H9 (cell line): ENCODE results near the gene LSM2. TPM values are rescaled to one million over a fixed set of nuclear protein-coding genes. Genes with fewer than 3 reads are reported as not detected.
"Not testable (repeated sequence)": the region's sequence is repeated elsewhere in the genome, so short reads cannot be mapped to it uniquely, and the experiment has no call there.

Source experiments
- DNase-seq: peaks from one replicate; pipeline ENCODE4 v3.0.0-alpha.2; 2017
- H2AFZ ChIP-seq: one replicate; pipeline ENCODE4 v1.6.1; 2013; ENCODE audit warnings: mild to moderate bottlenecking, low read length, control low read depth, moderate library complexity
- H2AK5ac ChIP-seq: 2 replicates; pipeline ENCODE4 v1.6.1; 2013; ENCODE audit warnings: low read length, control low read depth, mixed read lengths; ENCODE audit not compliant: insufficient read length
- H2BK120ac ChIP-seq: one replicate; pipeline ENCODE4 v1.6.1; 2013; ENCODE audit warnings: low read depth, mild to moderate bottlenecking, low read length, control low read depth, inconsistent platforms; ENCODE audit not compliant: poor library complexity, severe bottlenecking
- H2BK12ac ChIP-seq: 2 replicates; pipeline ENCODE4 v1.6.1; 2013; ENCODE audit warnings: low read length, control low read depth, mixed read lengths, low read depth; ENCODE audit not compliant: insufficient read length
- H2BK15ac ChIP-seq: 2 replicates; pipeline ENCODE4 v1.6.1; 2013; ENCODE audit warnings: low read depth, low read length, control low read depth
- H2BK20ac ChIP-seq: one replicate; pipeline ENCODE4 v1.6.1; 2013; ENCODE audit warnings: low read depth, mild to moderate bottlenecking, low read length, control low read depth, inconsistent platforms; ENCODE audit not compliant: poor library complexity, severe bottlenecking
- H2BK5ac ChIP-seq: 2 replicates; pipeline ENCODE4 v1.6.1; 2013; ENCODE audit warnings: low read length, control low read depth, mixed read lengths; ENCODE audit not compliant: insufficient read length
- H3K14ac ChIP-seq: 2 replicates; pipeline ENCODE4 v1.6.1; 2013; ENCODE audit warnings: low read length, control low read depth; ENCODE audit not compliant: insufficient read depth
- H3K18ac ChIP-seq: 2 replicates; pipeline ENCODE4 v1.6.1; 2013; ENCODE audit warnings: low read depth, mild to moderate bottlenecking, mixed read lengths, low read length, control low read depth; ENCODE audit not compliant: insufficient read length
- H3K23ac ChIP-seq: 2 replicates; pipeline ENCODE4 v1.6.1; 2013; ENCODE audit warnings: low read length, control low read depth, mixed read lengths, low read depth; ENCODE audit not compliant: insufficient read length
- H3K23me2 ChIP-seq: 2 replicates; pipeline ENCODE4 v1.6.1; 2013; ENCODE audit warnings: low read depth, mild to moderate bottlenecking, mixed read lengths, low read length, control low read depth; ENCODE audit not compliant: insufficient read length, poor library complexity, severe bottlenecking
- H3K27ac ChIP-seq: 2 replicates; pipeline ENCODE4 v1.5.1; 2013; ENCODE audit warnings: low read length, control low read depth, mixed read lengths, low read depth; ENCODE audit not compliant: insufficient read length
- H3K27me3 ChIP-seq: 2 replicates; pipeline ENCODE4 v1.6.1; 2013; ENCODE audit warnings: low read length, control low read depth, inconsistent platforms; ENCODE audit not compliant: insufficient read depth
- H3K4ac ChIP-seq: 2 replicates; pipeline ENCODE4 v1.6.1; 2013; ENCODE audit warnings: low read depth, mild to moderate bottlenecking, control low read depth, inconsistent platforms, low read length, moderate library complexity
- H3K4me1 ChIP-seq: 2 replicates; pipeline ENCODE4 v1.6.1; 2013; ENCODE audit warnings: low read length, control low read depth, inconsistent platforms; ENCODE audit not compliant: insufficient read depth
- H3K4me2 ChIP-seq: 2 replicates; pipeline ENCODE4 v1.6.1; 2013; ENCODE audit warnings: low read length, control low read depth, mixed read lengths; ENCODE audit not compliant: insufficient read length, insufficient read depth
- H3K56ac ChIP-seq: 2 replicates; pipeline ENCODE4 v1.6.1; 2013; ENCODE audit warnings: low read depth, mild to moderate bottlenecking, mixed read lengths, low read length, control low read depth; ENCODE audit not compliant: insufficient read length
- H3K79me1 ChIP-seq: 2 replicates; pipeline ENCODE4 v1.6.1; 2013; ENCODE audit warnings: low read depth, mild to moderate bottlenecking, moderate library complexity, low read length, control low read depth, inconsistent platforms; ENCODE audit not compliant: insufficient read depth, poor library complexity, severe bottlenecking
- H3K79me2 ChIP-seq: 2 replicates; pipeline ENCODE4 v1.6.1; 2013; ENCODE audit warnings: low read length, control low read depth, inconsistent platforms; ENCODE audit not compliant: insufficient read depth
- H3K9ac ChIP-seq: 2 replicates; pipeline ENCODE4 v1.6.1; 2013; ENCODE audit warnings: low read length, control low read depth, mixed read lengths; ENCODE audit not compliant: insufficient read length; ENCODE audit errors: extremely low read depth
- H3K9me3 ChIP-seq: one replicate; pipeline ENCODE4 v1.6.1; 2013; ENCODE audit warnings: low read depth, low read length, inconsistent platforms; ENCODE audit not compliant: control insufficient read depth
- H3T11ph ChIP-seq: one replicate; pipeline ENCODE4 v1.6.1; 2013; ENCODE audit warnings: mild to moderate bottlenecking, low read length, control low read depth, inconsistent platforms
- H4K20me1 ChIP-seq: one replicate; pipeline ENCODE4 v1.6.1; 2013; ENCODE audit not compliant: control insufficient read depth, insufficient read length, insufficient read depth
- H4K5ac ChIP-seq: 2 replicates; pipeline ENCODE4 v1.6.1; 2013; ENCODE audit warnings: low read depth, mild to moderate bottlenecking, mixed read lengths, low read length, control low read depth; ENCODE audit not compliant: insufficient read length
- H4K8ac ChIP-seq: replicated peaks from 2 replicates; pipeline ENCODE4 v1.6.1; 2013; ENCODE audit warnings: low read length, control low read depth, mixed read lengths, low read depth; ENCODE audit not compliant: insufficient read length
- H4K91ac ChIP-seq: 2 replicates; pipeline ENCODE4 v1.6.1; 2013; ENCODE audit warnings: low read depth, mild to moderate bottlenecking, moderate library complexity, mixed read lengths, low read length, control low read depth; ENCODE audit not compliant: insufficient read length
- H3K27ac Mint-ChIP-seq, 3 experiments: 2 replicates in 2 of 3; 3 replicates in 1 of 3; pipeline ENCODE4 v1.8.0; 2020 to 2021; ENCODE audit warnings: mixed read lengths in 3 of 3, mild to moderate bottlenecking in 1 of 3, moderate library complexity in 1 of 3
- H3K27me3 Mint-ChIP-seq: 2 replicates; pipeline ENCODE4 v1.8.0; 2021; ENCODE audit warnings: low read depth, mild to moderate bottlenecking, moderate library complexity, mixed read lengths
- H3K36me3 Mint-ChIP-seq, 3 experiments: 2 replicates in 2 of 3; 3 replicates in 1 of 3; pipeline ENCODE4 v1.8.0; 2020 to 2021; ENCODE audit warnings: low read depth in 3 of 3, mixed read lengths in 3 of 3; ENCODE audit not compliant: insufficient read depth in 1 of 3
- H3K4me1 Mint-ChIP-seq, 2 experiments: 2 replicates each; pipeline ENCODE4 v1.8.0; 2020; ENCODE audit warnings: mixed read lengths in 2 of 2
- H3K4me3 Mint-ChIP-seq, 2 experiments: 2 replicates in 1 of 2; 3 replicates in 1 of 2; pipeline ENCODE4 v1.8.0; 2020 to 2021; ENCODE audit warnings: mild to moderate bottlenecking in 2 of 2, mixed read lengths in 2 of 2, moderate library complexity in 1 of 2
- H3K9me3 Mint-ChIP-seq, 2 experiments: 2 replicates in 1 of 2; 3 replicates in 1 of 2; pipeline ENCODE4 v1.8.0; 2020; ENCODE audit warnings: mild to moderate bottlenecking in 2 of 2, mixed read lengths in 2 of 2, moderate library complexity in 1 of 2
- WGBS: extraction: QIAGEN DNeasy Blood & Tissue Kit; methylation state at CpG from one replicate; pipeline ENCODE4 v1.1.7; 2013; ENCODE audit warnings: missing lambda C conversion rate, low lambda C conversion rate, mixed read lengths; ENCODE audit not compliant: insufficient read length; ENCODE audit errors: extremely low coverage; 5-methylcytosine and 5-hydroxymethylcytosine counted together
- long read RNA-seq: library from polyadenylated mRNA; unstranded; transcript quantifications from one replicate; pipeline ENCODE4 v2.0.0, GENCODE V29; 2020
- total RNA-seq: library from RNA; stranded (reverse); gene quantifications from 2 replicates; pipeline ENCODE4 v1.2.1, GENCODE V29; 2021
- TF ChIP-seq, protein P1 (sequence below): fragments of 200-600 bp; sonication (generic); conservative IDR thresholded peaks from 3 replicates; pipeline ENCODE4 v1.8.0; 2021; ENCODE audit warnings: antibody characterized with exemption, mild to moderate bottlenecking

Gene LSM2
- total RNA-seq: 114 and 123 TPM in 2 replicates
- long read RNA-seq, transcript LSM2-208 (5 exons, 876 nt): major isoform, 79 of 92 reads
- long read RNA-seq, partial matches to known transcripts: 2 of 92 reads
- long read RNA-seq, other reads (novel, unspliced or antisense): 4 of 92 reads

DNA sequence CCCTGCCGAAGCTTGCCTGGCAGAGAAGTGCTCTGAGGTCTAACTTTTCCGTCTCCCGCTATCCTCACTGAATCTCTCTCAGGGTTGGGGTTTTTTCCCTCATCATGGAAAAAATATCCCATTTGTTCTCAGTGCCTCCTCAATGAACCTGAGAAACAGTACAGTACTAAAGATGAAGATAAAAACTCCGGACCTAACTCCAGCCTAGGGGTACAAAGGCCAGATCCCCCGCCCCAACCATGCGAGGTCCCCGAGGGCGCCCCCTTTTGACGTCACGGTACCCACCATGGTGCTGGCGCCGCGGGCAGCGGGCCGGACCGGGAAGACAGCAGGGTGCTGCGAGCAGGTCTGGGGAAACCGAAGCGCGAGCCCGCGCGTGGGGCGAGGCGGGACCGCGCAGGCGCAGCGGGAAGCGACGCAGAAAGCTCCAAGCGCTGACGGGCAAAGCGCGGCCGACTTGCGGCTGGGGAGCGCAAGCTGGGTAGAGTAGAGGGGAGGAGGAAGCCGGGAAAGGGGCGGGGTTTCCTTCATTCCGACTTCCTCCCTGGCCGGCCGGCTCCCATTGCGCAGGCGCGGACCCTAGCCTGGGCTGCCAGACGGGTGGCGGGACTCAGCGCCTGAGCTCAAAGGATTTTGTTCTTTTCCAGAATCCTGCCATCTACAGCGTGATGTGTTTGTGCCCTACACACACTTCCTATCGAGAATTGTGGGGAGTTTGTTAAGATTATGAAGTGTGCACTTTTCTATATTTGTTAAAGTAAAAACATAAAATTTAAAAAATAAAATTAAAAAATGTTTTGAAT is at the start of gene LSM2:
Gene LSM2, minus strand, starts transcription at position 497 of the 803 bp plus-strand sequence. Its CDS starts 209 bp downstream, at position 288.
- no peaks in the 10 kb centered on the region for H3K9me3 Mint-ChIP-seq

DNA sequence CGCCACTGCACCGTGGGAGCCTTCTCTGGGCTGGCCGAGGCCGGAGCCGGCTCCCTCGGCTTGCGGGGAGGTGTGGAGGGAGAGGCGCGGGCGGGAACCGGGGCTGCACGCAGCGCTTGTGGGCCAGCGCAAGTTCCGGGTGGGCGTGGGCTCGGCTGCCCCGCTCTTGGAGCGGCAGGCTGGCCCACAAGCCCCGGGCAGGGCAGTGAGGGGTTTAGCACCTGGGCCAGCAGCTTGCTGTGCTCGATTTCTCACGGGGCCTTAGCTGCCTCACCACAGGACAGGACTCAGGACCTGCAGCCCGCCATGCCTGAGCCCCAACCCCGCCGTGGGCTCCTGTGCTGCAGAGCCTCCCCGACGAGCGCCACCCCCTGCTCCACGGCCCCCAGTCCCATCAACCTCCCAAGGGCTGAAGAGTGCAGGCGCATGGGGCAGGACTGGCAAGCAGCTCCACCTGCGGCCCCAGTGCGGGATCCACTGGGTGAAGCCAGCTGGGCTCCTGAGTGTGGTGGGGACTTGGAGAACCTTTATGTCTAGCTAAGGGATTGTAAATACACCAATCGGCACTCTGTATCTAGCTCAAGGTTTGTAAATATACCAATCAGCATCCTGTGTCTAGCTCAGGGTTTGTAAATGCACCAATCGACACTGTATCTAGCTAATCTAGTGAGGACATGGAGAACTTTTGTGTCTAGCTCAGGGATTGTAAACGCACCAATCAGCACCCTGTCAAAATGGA is 45.4 kb upstream of the LSM2 start:
- not testable (repeated sequence) for H3K27me3 ChIP-seq, H3K4me2 ChIP-seq, H2AFZ ChIP-seq, H2BK20ac ChIP-seq, H3K56ac ChIP-seq, H3T11ph ChIP-seq, H4K20me1 ChIP-seq, H3K4me3 Mint-ChIP-seq, H3K4ac ChIP-seq, H2BK5ac ChIP-seq, H3K4me1 ChIP-seq, H4K91ac ChIP-seq, H3K23me2 ChIP-seq, H3K27ac Mint-ChIP-seq, H3K27me3 Mint-ChIP-seq, H2BK12ac ChIP-seq, H3K4me1 Mint-ChIP-seq, H3K23ac ChIP-seq, H4K8ac ChIP-seq, H2AK5ac ChIP-seq, H3K18ac ChIP-seq, H3K9me3 ChIP-seq, H3K27ac ChIP-seq, H3K14ac ChIP-seq, H3K79me2 ChIP-seq, H3K9ac ChIP-seq, H3K79me1 ChIP-seq, H4K5ac ChIP-seq, H2BK15ac ChIP-seq, H2BK120ac ChIP-seq
- Mint-ChIP-seq H3K36me3 (peaks cover 12 to 15% (median 12%) of the 10 kb centered on the region in 3 experiments; a peak in 6 of 7 replicates), H3K9me3 (peaks cover 11 to 12% of the 10 kb centered on the region in 2 experiments)
- WGBS: no CpG with 5 or more reads among the region's 35 CpGs
- peak; percentile 65 for DNase-seq

More for the DNA sequence above, at the start of gene LSM2:
- Mint-ChIP-seq H3K36me3 (peaks cover 6 to 30% (median 22%) of the 10 kb centered on the region in 3 experiments; a peak in 6 of 7 replicates), H3K27ac (peak within 1 kb of the TSS; percentile 94 to 98 (median 94)), H3K4me3 (peak within 1 kb of the TSS; percentile 97), H3K4me1 (peaks cover 3 to 11% of the 10 kb centered on the region in 2 experiments; a peak in 3 of 4 replicates), H3K27me3 (no peaks in the 10 kb centered on the region)
- Histone ChIP-seq H3K4me2 (peak within 1 kb of the TSS; percentile 82), H3K14ac (peak within 1 kb of the TSS; percentile 99), H3K23ac (no peak within 1 kb of the TSS), H2BK15ac (no peak within 1 kb of the TSS), H3T11ph (no peak within 1 kb of the TSS), H3K4me1 (no peaks in the 10 kb centered on the region), H3K79me2 (peaks cover 4% of the 10 kb centered on the region; the same call in 1 of the 2 replicates), H2BK20ac (no peak within 1 kb of the TSS), H3K4ac (no peak within 1 kb of the TSS; the same call in 1 of the 2 replicates), H3K27ac (peak within 1 kb of the TSS; percentile 18), H4K20me1 (no peaks in the 10 kb centered on the region), H2BK120ac (no peak within 1 kb of the TSS), H3K23me2 (peaks cover 7% of the 10 kb centered on the region), H3K56ac (no peak within 1 kb of the TSS), H3K27me3 (no peaks in the 10 kb centered on the region), H2AK5ac (no peak within 1 kb of the TSS), H4K5ac (no peak within 1 kb of the TSS), H4K91ac (no peak within 1 kb of the TSS), H3K9ac (peak within 1 kb of the TSS; percentile 90), H2AFZ (no peak within 1 kb of the TSS), H3K79me1 (peaks cover 10% of the 10 kb centered on the region), H3K9me3 (no peaks in the 10 kb centered on the region), H2BK5ac (no peak within 1 kb of the TSS), H3K18ac (peak within 1 kb of the TSS; percentile 99), H4K8ac (no peak within 1 kb of the TSS), H2BK12ac (no peak within 1 kb of the TSS)
- peak; percentile 96 for DNase-seq
- TF ChIP-seq, protein P1, sequence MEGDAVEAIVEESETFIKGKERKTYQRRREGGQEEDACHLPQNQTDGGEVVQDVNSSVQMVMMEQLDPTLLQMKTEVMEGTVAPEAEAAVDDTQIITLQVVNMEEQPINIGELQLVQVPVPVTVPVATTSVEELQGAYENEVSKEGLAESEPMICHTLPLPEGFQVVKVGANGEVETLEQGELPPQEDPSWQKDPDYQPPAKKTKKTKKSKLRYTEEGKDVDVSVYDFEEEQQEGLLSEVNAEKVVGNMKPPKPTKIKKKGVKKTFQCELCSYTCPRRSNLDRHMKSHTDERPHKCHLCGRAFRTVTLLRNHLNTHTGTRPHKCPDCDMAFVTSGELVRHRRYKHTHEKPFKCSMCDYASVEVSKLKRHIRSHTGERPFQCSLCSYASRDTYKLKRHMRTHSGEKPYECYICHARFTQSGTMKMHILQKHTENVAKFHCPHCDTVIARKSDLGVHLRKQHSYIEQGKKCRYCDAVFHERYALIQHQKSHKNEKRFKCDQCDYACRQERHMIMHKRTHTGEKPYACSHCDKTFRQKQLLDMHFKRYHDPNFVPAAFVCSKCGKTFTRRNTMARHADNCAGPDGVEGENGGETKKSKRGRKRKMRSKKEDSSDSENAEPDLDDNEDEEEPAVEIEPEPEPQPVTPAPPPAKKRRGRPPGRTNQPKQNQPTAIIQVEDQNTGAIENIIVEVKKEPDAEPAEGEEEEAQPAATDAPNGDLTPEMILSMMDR: peak; percentile 40; the same call in 2 of the 3 replicates
- WGBS: no CpG with 5 or more reads among the region's 51 CpGs
